Neural progenitor cell (in vitro differentiated cells): ENCODE data around the gene PWWP2A. TPM values are rescaled to one million over a fixed set of nuclear protein-coding genes. Genes with fewer than 3 reads are reported as not detected.
A peak's percentile ranks its signal among the peaks of the same experiment; 100 is the strongest.

Experiments used
- DNase-seq: peaks from one replicate; pipeline ENCODE4 v3.0.0-alpha.2; 2016; ENCODE audit warnings: low spot score
- H2AFZ ChIP-seq: fragments of 200-600 bp; sonication (generic); replicated peaks from 2 replicates; pipeline ENCODE4 v1.6.1; 2016; ENCODE audit warnings: antibody characterized with exemption
- H3F3A ChIP-seq: fragments of 200-600 bp; sonication (generic); 2 replicates; pipeline ENCODE4 v1.6.1; 2016; ENCODE audit warnings: antibody characterized with exemption, low read depth
- H3K27ac ChIP-seq: fragments of 200-600 bp; sonication (generic); 2 replicates; pipeline ENCODE4 v1.5.1; 2016; ENCODE audit warnings: mild to moderate bottlenecking
- H3K27me3 ChIP-seq: fragments of 200-600 bp; sonication (generic); 2 replicates; pipeline ENCODE4 v1.6.1; 2016; ENCODE audit warnings: mild to moderate bottlenecking, moderate library complexity
- H3K36me3 ChIP-seq: fragments of 200-600 bp; sonication (generic); 2 replicates; pipeline ENCODE4 v1.5.1; 2016
- H3K4me1 ChIP-seq: fragments of 200-600 bp; sonication (generic); 2 replicates; pipeline ENCODE4 v1.6.1; 2016; ENCODE audit warnings: mixed run types
- H3K4me2 ChIP-seq: fragments of 200-600 bp; sonication (generic); 2 replicates; pipeline ENCODE4 v1.6.1; 2016
- H3K4me3 ChIP-seq: fragments of 200-600 bp; sonication (generic); 2 replicates; pipeline ENCODE4 v1.5.1; 2016
- H3K79me2 ChIP-seq: fragments of 200-600 bp; sonication (generic); 2 replicates; pipeline ENCODE4 v1.6.1; 2016; ENCODE audit warnings: low read depth
- H3K9ac ChIP-seq: fragments of 200-600 bp; sonication (generic); 2 replicates; pipeline ENCODE4 v1.6.1; 2016
- H3K9me3 ChIP-seq: fragments of 200-600 bp; sonication (generic); 2 replicates; pipeline ENCODE4 v1.5.1; 2016; ENCODE audit warnings: low read depth
- H4K20me1 ChIP-seq: fragments of 200-600 bp; sonication (generic); 2 replicates; pipeline ENCODE4 v1.6.1; 2016; ENCODE audit warnings: low read depth
- H3K27ac Mint-ChIP-seq: 3 replicates; pipeline ENCODE4 v1.8.0; 2021; ENCODE audit warnings: mixed read lengths
- H3K27me3 Mint-ChIP-seq: 2 replicates; pipeline ENCODE4 v1.8.0; 2022; ENCODE audit warnings: low read depth, mild to moderate bottlenecking, inconsistent platforms, moderate library complexity, mixed read lengths; ENCODE audit not compliant: insufficient read depth
- H3K36me3 Mint-ChIP-seq: 3 replicates; pipeline ENCODE4 v1.8.0; 2021; ENCODE audit warnings: mixed read lengths
- H3K4me1 Mint-ChIP-seq: 3 replicates; pipeline ENCODE4 v1.8.0; 2021; ENCODE audit warnings: mixed read lengths
- H3K4me3 Mint-ChIP-seq: 3 replicates; pipeline ENCODE4 v1.8.0; 2021; ENCODE audit warnings: mild to moderate bottlenecking, moderate library complexity, mixed read lengths
- H3K9me3 Mint-ChIP-seq: 3 replicates; pipeline ENCODE4 v1.8.0; 2020; ENCODE audit warnings: mixed read lengths
- EZH2 ChIP-seq: fragments of 200-600 bp; sonication (generic); IDR thresholded peaks from 2 replicates; pipeline ENCODE4 v1.6.1; 2017; ENCODE audit warnings: antibody characterized with exemption, mild to moderate bottlenecking, moderate library complexity
- EZH2phosphoT487 ChIP-seq: fragments of 200-600 bp; sonication (generic); IDR thresholded peaks from 2 replicates; pipeline ENCODE4 v1.6.1; 2017; ENCODE audit warnings: antibody characterized with exemption
- total RNA-seq: library from RNA; depleted of rRNA; stranded (reverse); fragments of >200 nt; gene quantifications from 2 replicates; pipeline ENCODE4 v1.2.3, GENCODE V29; 2015; ENCODE audit warnings: low replicate concordance
- TF ChIP-seq, protein P1 (sequence below): fragments of 200-600 bp; sonication (generic); IDR thresholded peaks from 2 replicates; pipeline ENCODE4 v1.5.1; 2017; ENCODE audit warnings: antibody characterized with exemption, mild to moderate bottlenecking

Gene PWWP2A
- total RNA-seq, 1 donor from 2014 or later, result 49.0 TPM

GRCh38 chr5:160090059-160090458, 29.2 kb downstream of the PWWP2A start:
- DNase-seq, result no peak
- H3K4me3 ChIP-seq, result no peak overlapping the region
- peaks cover 3% of the 10 kb centered on the region for H3K79me2 ChIP-seq

GRCh38 chr5:160089531-160089930, 29.7 kb downstream of the PWWP2A start:
- TF ChIP-seq EZH2 (no peak), EZH2phosphoT487 (no peak)
- TF ChIP-seq, protein P1, sequence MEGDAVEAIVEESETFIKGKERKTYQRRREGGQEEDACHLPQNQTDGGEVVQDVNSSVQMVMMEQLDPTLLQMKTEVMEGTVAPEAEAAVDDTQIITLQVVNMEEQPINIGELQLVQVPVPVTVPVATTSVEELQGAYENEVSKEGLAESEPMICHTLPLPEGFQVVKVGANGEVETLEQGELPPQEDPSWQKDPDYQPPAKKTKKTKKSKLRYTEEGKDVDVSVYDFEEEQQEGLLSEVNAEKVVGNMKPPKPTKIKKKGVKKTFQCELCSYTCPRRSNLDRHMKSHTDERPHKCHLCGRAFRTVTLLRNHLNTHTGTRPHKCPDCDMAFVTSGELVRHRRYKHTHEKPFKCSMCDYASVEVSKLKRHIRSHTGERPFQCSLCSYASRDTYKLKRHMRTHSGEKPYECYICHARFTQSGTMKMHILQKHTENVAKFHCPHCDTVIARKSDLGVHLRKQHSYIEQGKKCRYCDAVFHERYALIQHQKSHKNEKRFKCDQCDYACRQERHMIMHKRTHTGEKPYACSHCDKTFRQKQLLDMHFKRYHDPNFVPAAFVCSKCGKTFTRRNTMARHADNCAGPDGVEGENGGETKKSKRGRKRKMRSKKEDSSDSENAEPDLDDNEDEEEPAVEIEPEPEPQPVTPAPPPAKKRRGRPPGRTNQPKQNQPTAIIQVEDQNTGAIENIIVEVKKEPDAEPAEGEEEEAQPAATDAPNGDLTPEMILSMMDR, result no peak
- H3K36me3 ChIP-seq, result no peaks in the 10 kb centered on the region
- peaks cover 24% of the 10 kb centered on the region for H3K4me1 Mint-ChIP-seq
- H3K4me3 ChIP-seq, result no peak overlapping the region
- H3K9ac ChIP-seq, result no peak overlapping the region
- H3K4me3 Mint-ChIP-seq, result no peak overlapping the region
- peaks cover 18% of the 10 kb centered on the region for H3K36me3 Mint-ChIP-seq
- peaks cover 5% of the 10 kb centered on the region for H4K20me1 ChIP-seq
- no peak overlapping the region for H3K4me2 ChIP-seq
- no peak overlapping the region for H2AFZ ChIP-seq
- H3K4me1 ChIP-seq, result peaks cover 21% of the 10 kb centered on the region
- H3K79me2 ChIP-seq, result peaks cover 3% of the 10 kb centered on the region
- DNase-seq, result no peak
- H3F3A ChIP-seq, result peaks cover 3% of the 10 kb centered on the region
- no peaks in the 10 kb centered on the region for H3K27me3 ChIP-seq
- H3K9me3 ChIP-seq, result no peaks in the 10 kb centered on the region
- H3K9me3 Mint-ChIP-seq, result no peaks in the 10 kb centered on the region
- H3K27me3 Mint-ChIP-seq, result no peaks in the 10 kb centered on the region
- peak overlapping the region; percentile 16 for H3K27ac ChIP-seq
- no peak overlapping the region for H3K27ac Mint-ChIP-seq

More at GRCh38 chr5:160090059-160090458, 29.2 kb downstream of the PWWP2A start:
- Histone ChIP-seq H3K4me1 (peaks cover 21% of the 10 kb centered on the region), H3K4me2 (no peak overlapping the region), H3F3A (peaks cover 2% of the 10 kb centered on the region), H3K9me3 (no peaks in the 10 kb centered on the region), H4K20me1 (peaks cover 5% of the 10 kb centered on the region), H2AFZ (no peak overlapping the region), H3K36me3 (no peaks in the 10 kb centered on the region), H3K27me3 (no peaks in the 10 kb centered on the region), H3K27ac (no peak overlapping the region), H3K9ac (no peak overlapping the region)
- TF ChIP-seq, protein P1, result no peak
- no peak for TF ChIP-seq EZH2
- no peak for TF ChIP-seq EZH2phosphoT487
- Mint-ChIP-seq H3K4me3 (no peak overlapping the region), H3K27me3 (no peaks in the 10 kb centered on the region), H3K9me3 (no peaks in the 10 kb centered on the region), H3K27ac (no peak overlapping the region), H3K4me1 (peaks cover 24% of the 10 kb centered on the region), H3K36me3 (peaks cover 19% of the 10 kb centered on the region)

DNA sequence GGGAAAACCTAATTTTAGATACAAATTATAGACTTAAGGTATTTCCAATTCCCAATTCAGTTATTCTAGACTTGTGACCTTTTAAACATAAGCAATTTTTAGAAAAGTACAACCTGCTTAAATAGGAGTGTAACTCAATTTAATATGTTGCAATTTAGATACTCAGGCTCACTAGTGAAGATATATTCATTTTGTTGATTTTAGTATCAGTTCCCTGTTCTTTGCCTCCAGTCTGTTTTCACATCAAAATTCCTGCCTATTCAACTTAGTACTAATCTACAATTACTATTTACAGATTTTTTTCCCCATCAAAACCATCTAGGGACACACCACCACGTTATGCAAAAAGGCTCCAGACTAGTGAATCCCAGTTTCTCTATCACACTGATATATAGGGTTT, 30.4 kb downstream of the PWWP2A start:
- no peak overlapping the region for H3K27ac Mint-ChIP-seq
- H3K79me2 ChIP-seq, result peaks cover 3% of the 10 kb centered on the region

More for the DNA sequence above, 30.4 kb downstream of the PWWP2A start:
- Histone ChIP-seq H3K9ac (no peak overlapping the region), H3K4me3 (no peak overlapping the region), H3K27ac (no peak overlapping the region), H4K20me1 (no peaks in the 10 kb centered on the region), H3F3A (peaks cover 10% of the 10 kb centered on the region), H2AFZ (no peak overlapping the region), H3K4me1 (peaks cover 24% of the 10 kb centered on the region), H3K27me3 (no peaks in the 10 kb centered on the region), H3K36me3 (no peaks in the 10 kb centered on the region), H3K4me2 (no peak overlapping the region), H3K9me3 (no peaks in the 10 kb centered on the region)
- H3K36me3 Mint-ChIP-seq, result peaks cover 12% of the 10 kb centered on the region
- TF ChIP-seq, protein P1, result no peak
- TF ChIP-seq EZH2phosphoT487 (no peak), EZH2 (no peak)
- peaks cover 24% of the 10 kb centered on the region for H3K4me1 Mint-ChIP-seq
- H3K4me3 Mint-ChIP-seq, result no peak overlapping the region
- no peak for DNase-seq
- no peaks in the 10 kb centered on the region for H3K9me3 Mint-ChIP-seq
- no peaks in the 10 kb centered on the region for H3K27me3 Mint-ChIP-seq
